Subcutaneous abdominal adipose tissue (tissue), 5 donors: ENCODE measurements around the gene TNFRSF13B.
"Not testable (repeated sequence)": the region's sequence is repeated elsewhere in the genome, so short reads cannot be mapped to it uniquely, and the experiment has no call there.

Experiments
- H3K27ac ChIP-seq: one replicate; pipeline ENCODE4 v1.7.0; 2013; ENCODE audit warnings: low read depth, mild to moderate bottlenecking, inconsistent platforms, low read length, moderate library complexity
- H3K27me3 ChIP-seq, 5 donors: one replicate each; pipeline ENCODE4 v1.7.0; 2013; ENCODE audit warnings: low read length in 5 of 5, inconsistent platforms in 1 of 5; ENCODE audit not compliant: control insufficient read depth in 5 of 5, insufficient read depth in 4 of 5
- H3K36me3 ChIP-seq, 5 donors: one replicate each; pipeline ENCODE4 v1.7.0; 2013; ENCODE audit warnings: low read length in 5 of 5; ENCODE audit not compliant: control insufficient read depth in 5 of 5, insufficient read depth in 5 of 5
- H3K4me1 ChIP-seq, 5 donors: one replicate each; pipeline ENCODE4 v1.7.0; 2013; ENCODE audit warnings: low read length in 5 of 5, mild to moderate bottlenecking in 3 of 5, moderate library complexity in 1 of 5; ENCODE audit not compliant: control insufficient read depth in 5 of 5, insufficient read depth in 5 of 5
- H3K4me3 ChIP-seq, 5 donors: one replicate each; pipeline ENCODE4 v1.7.0; 2013; ENCODE audit warnings: low read length in 5 of 5, low read depth in 1 of 5
- H3K9ac ChIP-seq, 5 donors: one replicate each; pipeline ENCODE4 v1.7.0; 2013; ENCODE audit warnings: low read length in 5 of 5, mild to moderate bottlenecking in 4 of 5, moderate library complexity in 3 of 5
- H3K9me3 ChIP-seq, 5 donors: one replicate each; pipeline ENCODE4 v1.7.0; 2013; ENCODE audit warnings: low read length in 5 of 5; ENCODE audit not compliant: control insufficient read depth in 5 of 5
- donor health status: healthy.
- donor health status: healthy.
- donor health status: healthy.
- donor health status: healthy.
- donor health status: healthy.

Gene TNFRSF13B

GRCh38 chr17:16926061-16926511 lies 45.8 kb downstream of the TNFRSF13B start:
- H3K4me3 ChIP-seq = no peak overlapping the region
- peaks cover 0 to 9% (median 3%) of the 10 kb centered on the region in 5 donors for H3K4me1 ChIP-seq
- no peak overlapping the region for H3K27ac ChIP-seq
- no peaks in the 10 kb centered on the region for H3K27me3 ChIP-seq
- H3K36me3 ChIP-seq = no peaks in the 10 kb centered on the region
- H3K9me3 ChIP-seq = no peaks in the 10 kb centered on the region
- no peak overlapping the region for H3K9ac ChIP-seq

GRCh38 chr17:16925461-16926060 lies 46.4 kb downstream of the TNFRSF13B start:
- Histone ChIP-seq H3K4me1 (peaks cover 0 to 9% (median 3%) of the 10 kb centered on the region in 5 donors), H3K27me3 (no peaks in the 10 kb centered on the region), H3K9ac (no peak overlapping the region), H3K36me3 (no peaks in the 10 kb centered on the region), H3K4me3 (no peak overlapping the region), H3K9me3 (no peaks in the 10 kb centered on the region), H3K27ac (no peak overlapping the region)

- Histone ChIP-seq H3K27ac (no peak overlapping the region), H3K4me1 (peaks cover 0 to 9% (median 3%) of the 10 kb centered on the region in 5 donors), H3K27me3 (no peaks in the 10 kb centered on the region), H3K4me3 (no peak overlapping the region), H3K36me3 (no peaks in the 10 kb centered on the region), H3K9me3 (no peaks in the 10 kb centered on the region), H3K9ac (no peak overlapping the region)
Observed at GRCh38 chr17:16924696-16925440, 47.0 kb downstream of the TNFRSF13B start.

- Histone ChIP-seq H3K4me1 (peaks cover 0 to 8% (median 2%) of the 10 kb centered on the region in 5 donors), H3K27ac (no peak overlapping the region), H3K36me3 (no peaks in the 10 kb centered on the region), H3K9me3 (no peaks in the 10 kb centered on the region), H3K27me3 (no peaks in the 10 kb centered on the region), H3K9ac (no peak overlapping the region), H3K4me3 (no peak overlapping the region)
Observed at GRCh38 chr17:16923904-16924695, 47.8 kb downstream of the TNFRSF13B start.

- Histone ChIP-seq H3K4me1 (peaks cover 0 to 3% (median 0%) of the 10 kb centered on the region in 5 donors), H3K27me3 (no peaks in the 10 kb centered on the region), H3K27ac (no peak overlapping the region), H3K4me3 (no peak overlapping the region), H3K36me3 (no peaks in the 10 kb centered on the region), H3K9me3 (no peaks in the 10 kb centered on the region), H3K9ac (no peak overlapping the region)
Observed at GRCh38 chr17:16923097-16923903, 48.6 kb downstream of the TNFRSF13B start.

- no peaks in the 10 kb centered on the region for H3K36me3 ChIP-seq
- H3K4me1 ChIP-seq = peaks cover 0 to 2% (median 0%) of the 10 kb centered on the region in 5 donors
- no peak overlapping the region for H3K9ac ChIP-seq
- H3K27me3 ChIP-seq = no peaks in the 10 kb centered on the region
- no peaks in the 10 kb centered on the region for H3K9me3 ChIP-seq
- H3K27ac ChIP-seq = no peak overlapping the region
- H3K4me3 ChIP-seq = no peak overlapping the region
Observed at GRCh38 chr17:16922386-16923096, 49.4 kb downstream of the TNFRSF13B start.

GRCh38 chr17:16921451-16921850 lies 50.5 kb downstream of the TNFRSF13B start:
- H3K4me3 ChIP-seq, H3K4me1 ChIP-seq: not testable (repeated sequence)

GRCh38 chr17:16920628-16921020 lies 51.3 kb downstream of the TNFRSF13B start:
- H3K4me3 ChIP-seq = no peak overlapping the region
- no peaks in the 10 kb centered on the region for H3K4me1 ChIP-seq
- no peak overlapping the region for H3K9ac ChIP-seq
- no peaks in the 10 kb centered on the region for H3K36me3 ChIP-seq
- no peak overlapping the region for H3K27ac ChIP-seq
- H3K9me3 ChIP-seq = no peaks in the 10 kb centered on the region
- H3K27me3 ChIP-seq = peaks cover 0 to 3% (median 0%) of the 10 kb centered on the region in 5 donors

More at GRCh38 chr17:16921451-16921850, 50.5 kb downstream of the TNFRSF13B start:
- not testable (repeated sequence) for H3K9ac ChIP-seq, H3K36me3 ChIP-seq, H3K27ac ChIP-seq, H3K27me3 ChIP-seq, H3K9me3 ChIP-seq
